ENCODE data around the gene DTL. TPM values are rescaled to one million over a fixed set of nuclear protein-coding genes. Genes with fewer than 3 reads are reported as not detected.

Gene DTL, protein sequence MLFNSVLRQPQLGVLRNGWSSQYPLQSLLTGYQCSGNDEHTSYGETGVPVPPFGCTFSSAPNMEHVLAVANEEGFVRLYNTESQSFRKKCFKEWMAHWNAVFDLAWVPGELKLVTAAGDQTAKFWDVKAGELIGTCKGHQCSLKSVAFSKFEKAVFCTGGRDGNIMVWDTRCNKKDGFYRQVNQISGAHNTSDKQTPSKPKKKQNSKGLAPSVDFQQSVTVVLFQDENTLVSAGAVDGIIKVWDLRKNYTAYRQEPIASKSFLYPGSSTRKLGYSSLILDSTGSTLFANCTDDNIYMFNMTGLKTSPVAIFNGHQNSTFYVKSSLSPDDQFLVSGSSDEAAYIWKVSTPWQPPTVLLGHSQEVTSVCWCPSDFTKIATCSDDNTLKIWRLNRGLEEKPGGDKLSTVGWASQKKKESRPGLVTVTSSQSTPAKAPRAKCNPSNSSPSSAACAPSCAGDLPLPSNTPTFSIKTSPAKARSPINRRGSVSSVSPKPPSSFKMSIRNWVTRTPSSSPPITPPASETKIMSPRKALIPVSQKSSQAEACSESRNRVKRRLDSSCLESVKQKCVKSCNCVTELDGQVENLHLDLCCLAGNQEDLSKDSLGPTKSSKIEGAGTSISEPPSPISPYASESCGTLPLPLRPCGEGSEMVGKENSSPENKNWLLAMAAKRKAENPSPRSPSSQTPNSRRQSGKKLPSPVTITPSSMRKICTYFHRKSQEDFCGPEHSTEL
- 3.9 and 8.6 TPM in 2 replicates for total RNA-seq

DNA sequence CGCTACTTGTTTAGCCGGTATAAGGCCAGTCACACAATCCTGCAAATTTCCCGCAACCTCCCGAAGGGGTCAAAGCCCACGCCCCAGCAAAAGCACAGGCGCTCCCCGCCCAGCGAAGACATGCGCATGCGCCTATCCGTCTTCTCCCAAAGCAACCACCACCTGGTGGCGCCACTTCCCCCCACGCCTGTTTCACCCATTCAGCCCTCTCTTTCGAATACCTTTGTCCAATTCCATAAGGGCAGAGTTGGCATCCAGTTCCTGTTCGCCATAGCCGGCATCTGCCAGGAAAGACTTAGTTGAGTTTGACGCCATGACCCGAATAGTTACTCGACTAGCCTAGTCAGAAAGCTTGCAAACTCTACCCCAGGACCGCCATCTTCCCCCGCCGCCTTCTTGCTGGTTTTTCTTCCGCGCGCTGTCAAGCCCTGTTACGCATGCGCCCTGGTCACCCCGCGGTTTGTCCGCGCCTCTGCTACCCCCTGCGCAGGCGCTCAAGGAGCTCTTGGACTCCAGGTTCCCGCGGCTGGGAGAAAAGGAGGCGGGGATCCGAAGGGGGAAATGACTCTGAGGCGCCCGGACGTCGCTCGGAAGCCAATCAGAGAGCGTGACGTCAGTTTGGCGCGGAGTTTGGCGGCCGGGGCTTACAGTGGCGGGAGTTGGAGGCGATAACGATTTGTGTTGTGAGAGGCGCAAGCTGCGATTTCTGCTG lies at the start of gene DTL, which contains the start of gene INTS7:
TSS of gene DTL (plus strand) at position 626 of the 712 bp plus-strand sequence. CDS start 143 bp downstream, outside the sequence.
TSS of gene INTS7 (minus strand) at position 435 of the 712 bp plus-strand sequence. CDS start at position 315, 120 bp downstream.

Small RNA genes lying within 50 kb of the gene (small RNA-seq; reads per million reads assigned to genes)
- gene MIR3122 (not detected), gene RF00568 (not detected), gene RN7SKP98 (not detected)

Other genes starting within 250 kb of the DTL start
- gene LPGAT1, start 205.0 kb upstream of the DTL start, total RNA-seq: 53.6 and 58.5 TPM in 2 replicates
- 21.8 and 22.8 TPM in 2 replicates for gene INTS7, start 191 bp upstream of the DTL start, total RNA-seq
- gene PPP2R5A, start 249.7 kb downstream of the DTL start, total RNA-seq: 26.4 and 29.5 TPM in 2 replicates